Measurements from ENCODE around the gene PTPRB.

Gene PTPRB

DNA sequence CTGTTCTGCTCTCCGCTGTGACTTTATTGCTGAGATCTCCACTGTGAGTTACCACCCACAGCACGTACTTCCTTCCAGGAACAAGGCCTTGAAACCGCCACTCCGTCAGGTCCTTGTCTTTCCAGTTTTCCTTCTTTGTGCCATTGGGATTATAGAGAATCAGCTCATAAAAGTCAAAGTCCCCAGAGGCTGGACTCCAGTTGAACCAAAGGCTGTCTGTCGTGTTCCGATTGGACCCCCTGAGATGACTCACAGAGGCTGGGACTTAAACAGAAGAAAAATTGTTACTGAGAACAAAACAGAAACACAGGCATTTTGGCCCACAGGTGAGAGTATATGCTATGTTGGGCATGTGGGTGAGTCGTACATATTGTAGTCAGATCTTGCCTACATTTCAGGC, 76.6 kb downstream of the PTPRB start:
- no peak for TF ChIP-seq CTCF (IDR thresholded peaks at IDR 0.05; ENCODE audit: low read depth, low read length, missing control alignments)
- Histone ChIP-seq H3K27me3 (replicated peaks) (no peaks in the 10 kb centered on the region), H3K36me3 (replicated peaks) (no peaks in the 10 kb centered on the region), H3K27ac (no peak overlapping the region), H3K4me3 (ENCODE audit: low read depth, low read length) (no peak overlapping the region)
- in situ Hi-C loops (cut with HindIII; ENCODE audit: low pct_ligation_motif_present, low sequenced_read_pairs), result no loop called here
- DNase-seq, result no peak

DNA sequence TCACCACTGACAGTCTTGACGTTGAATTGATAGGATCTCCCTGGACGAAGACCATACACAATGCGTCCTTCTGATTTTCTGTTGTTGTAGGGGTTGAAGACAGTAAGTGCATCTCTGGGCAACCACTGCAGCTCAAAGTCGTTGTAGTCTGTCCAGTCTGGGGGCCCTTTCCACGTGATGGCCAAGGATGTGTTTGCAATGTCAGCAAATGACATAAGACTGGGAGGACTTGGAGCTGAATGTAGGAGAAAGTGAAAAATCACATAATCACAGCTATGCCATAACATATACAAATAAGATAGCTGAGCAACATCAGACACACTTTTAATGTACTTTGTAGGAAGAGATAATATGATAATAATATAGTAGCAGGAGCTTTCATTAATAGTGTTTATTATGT, 77.8 kb downstream of the PTPRB start:
- H3K36me3 ChIP-seq (replicated peaks), result no peaks in the 10 kb centered on the region
- H3K27ac ChIP-seq, result no peak overlapping the region
- no peak for DNase-seq
- in situ Hi-C loops (cut with HindIII; ENCODE audit: low pct_ligation_motif_present, low sequenced_read_pairs), result no loop called here
- H3K27me3 ChIP-seq (replicated peaks), result no peaks in the 10 kb centered on the region
- no peak for TF ChIP-seq CTCF (IDR thresholded peaks at IDR 0.05; ENCODE audit: low read depth, low read length, missing control alignments)
- no peak overlapping the region for H3K4me3 ChIP-seq (ENCODE audit: low read depth, low read length)

GRCh38 chr12:70557583-70558191, 79.5 kb downstream of the PTPRB start:
- no peak overlapping the region for H3K27ac ChIP-seq
- H3K4me3 ChIP-seq (ENCODE audit: low read depth, low read length), result no peak overlapping the region
- in situ Hi-C loops (cut with HindIII; ENCODE audit: low pct_ligation_motif_present, low sequenced_read_pairs), result no loop called here
- no peak for TF ChIP-seq CTCF (IDR thresholded peaks at IDR 0.05; ENCODE audit: low read depth, low read length, missing control alignments)
- no peak for DNase-seq
- no peaks in the 10 kb centered on the region for H3K27me3 ChIP-seq (replicated peaks)
- no peaks in the 10 kb centered on the region for H3K36me3 ChIP-seq (replicated peaks)

DNA sequence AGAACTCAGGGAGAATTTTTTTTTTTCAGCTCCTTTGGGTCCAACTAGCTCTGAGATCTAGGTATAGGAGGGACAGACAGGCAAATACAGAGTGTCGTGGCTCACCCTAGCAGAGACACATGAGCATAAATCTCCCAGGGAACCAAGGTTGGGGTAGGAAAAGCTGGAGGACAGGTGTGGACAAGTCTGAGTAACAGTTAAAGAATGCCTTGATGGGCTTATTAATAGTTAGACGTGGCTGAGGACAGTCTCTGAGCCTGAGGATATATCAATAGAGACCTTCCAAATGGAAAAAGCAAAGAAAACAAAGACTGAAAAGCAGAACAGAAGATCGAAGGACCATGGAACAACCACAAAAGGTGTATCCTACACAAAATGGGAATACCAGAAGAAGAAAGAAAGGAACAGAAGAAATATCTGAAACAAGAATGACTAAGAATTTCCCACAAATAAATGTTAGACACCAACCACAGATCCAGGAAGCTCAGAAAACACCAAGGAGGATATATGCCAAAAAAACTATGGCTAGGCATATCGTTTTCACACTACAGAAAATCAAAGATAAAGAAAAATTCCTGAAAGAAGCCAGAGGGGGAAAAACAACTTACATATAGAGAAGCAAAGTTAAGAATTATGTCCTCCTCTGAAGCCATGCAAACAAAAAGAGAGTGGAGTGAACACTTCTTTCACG, 80.9 kb downstream of the PTPRB start:
- Histone ChIP-seq H3K4me3 (ENCODE audit: low read depth, low read length) (no peak overlapping the region), H3K36me3 (replicated peaks) (no peaks in the 10 kb centered on the region), H3K27me3 (replicated peaks) (no peaks in the 10 kb centered on the region), H3K27ac (no peak overlapping the region)
- in situ Hi-C loops (cut with HindIII; ENCODE audit: low pct_ligation_motif_present, low sequenced_read_pairs), result no loop called here
- DNase-seq, result no peak
- TF ChIP-seq CTCF (IDR thresholded peaks at IDR 0.05; ENCODE audit: low read depth, low read length, missing control alignments), result no peak

DNA sequence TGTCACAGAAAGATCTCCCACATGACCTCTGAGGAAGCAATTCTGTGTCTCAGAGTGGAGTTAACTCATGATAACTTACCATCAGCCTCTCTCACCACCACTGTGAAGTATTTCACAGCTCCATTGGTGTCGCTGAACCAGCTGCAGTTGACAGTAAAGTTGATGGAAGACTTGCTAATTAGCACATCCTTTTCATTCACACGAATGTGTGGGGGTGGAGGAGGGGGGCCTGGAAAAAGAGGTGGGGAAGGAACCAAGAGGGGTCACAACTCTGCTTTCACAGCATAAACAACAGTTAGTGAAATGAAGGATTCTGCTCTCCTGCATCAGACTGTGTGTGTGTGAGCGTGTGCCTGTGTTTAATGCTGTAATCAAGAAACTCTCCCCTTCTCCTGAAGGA, 82.1 kb downstream of the PTPRB start:
- in situ Hi-C loops (cut with HindIII; ENCODE audit: low pct_ligation_motif_present, low sequenced_read_pairs), result no loop called here
- H3K36me3 ChIP-seq (replicated peaks), result no peaks in the 10 kb centered on the region
- TF ChIP-seq CTCF (IDR thresholded peaks at IDR 0.05; ENCODE audit: low read depth, low read length, missing control alignments), result no peak
- no peak overlapping the region for H3K27ac ChIP-seq
- no peak overlapping the region for H3K4me3 ChIP-seq (ENCODE audit: low read depth, low read length)
- H3K27me3 ChIP-seq (replicated peaks), result no peaks in the 10 kb centered on the region
- no peak for DNase-seq

All from brain microvascular endothelial cell (primary cell).